HG02885 (cell line): Measurements from ENCODE around the gene TSHZ2.

Experiments used
- ATAC-seq: cut with Tn5 transposase; IDR thresholded peaks from one replicate; pipeline ENCODE4 v1.9.1; 2021; ENCODE audit warnings: mild to moderate bottlenecking; ENCODE audit not compliant: unreplicated experiment, poor library complexity

The TSHZ2 gene

GRCh38 chr20:53263554-53264438 is 291.6 kb downstream of the TSHZ2 start:
- no peak for ATAC-seq

DNA sequence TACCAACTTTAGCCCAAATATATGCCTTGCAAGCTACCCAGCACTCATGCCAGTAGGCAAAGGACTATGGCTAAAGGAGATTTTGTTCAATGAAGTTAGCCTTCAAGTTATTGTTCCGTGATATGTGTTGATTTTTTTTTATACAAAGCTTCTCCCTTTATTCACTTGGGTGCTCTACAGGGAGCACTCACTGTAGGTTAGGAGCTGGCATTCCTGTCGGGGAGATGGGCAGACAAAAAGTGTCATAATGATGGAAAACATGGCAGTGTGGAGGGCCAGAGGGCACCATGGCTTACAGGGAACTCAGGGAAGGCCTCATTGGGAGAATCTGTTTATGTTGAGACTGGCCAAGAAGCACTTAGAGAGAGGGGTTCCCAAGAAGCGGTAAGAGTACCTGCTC is 292.4 kb downstream of the TSHZ2 start:
- no peak for ATAC-seq

- ATAC-seq, result no peak
Observed at GRCh38 chr20:53265304-53265875, 293.2 kb downstream of the TSHZ2 start.

GRCh38 chr20:53269380-53269779 is 297.2 kb downstream of the TSHZ2 start:
- no peak for ATAC-seq

DNA sequence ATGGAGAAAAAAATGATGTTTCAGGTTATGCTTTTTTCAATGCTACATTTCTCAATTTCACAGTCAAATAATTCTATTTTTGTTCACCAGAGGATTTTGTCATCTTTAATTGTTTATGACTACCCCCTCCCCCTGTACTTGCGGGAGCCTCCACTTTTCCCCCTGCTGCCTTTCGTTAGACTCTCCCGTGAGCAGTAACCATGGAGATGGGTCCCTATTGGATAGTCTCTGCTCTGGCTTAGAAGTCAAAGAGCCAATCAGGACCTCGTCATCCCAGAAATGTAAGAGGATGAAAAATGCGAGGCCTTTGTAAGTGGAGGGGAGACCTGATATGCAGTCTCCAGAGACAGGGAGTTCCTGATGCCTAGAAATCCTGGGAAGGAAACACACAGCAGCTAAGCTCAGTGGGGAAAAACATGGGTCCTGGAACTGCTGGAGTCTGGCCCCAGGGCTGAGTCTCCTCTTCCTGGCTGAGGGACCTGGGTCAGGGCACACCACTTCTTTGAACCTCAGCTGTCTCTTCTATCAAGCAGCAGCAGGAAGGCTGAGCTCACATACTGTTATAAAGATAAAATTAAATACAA is 298.7 kb downstream of the TSHZ2 start:
- ATAC-seq, result no peak

DNA sequence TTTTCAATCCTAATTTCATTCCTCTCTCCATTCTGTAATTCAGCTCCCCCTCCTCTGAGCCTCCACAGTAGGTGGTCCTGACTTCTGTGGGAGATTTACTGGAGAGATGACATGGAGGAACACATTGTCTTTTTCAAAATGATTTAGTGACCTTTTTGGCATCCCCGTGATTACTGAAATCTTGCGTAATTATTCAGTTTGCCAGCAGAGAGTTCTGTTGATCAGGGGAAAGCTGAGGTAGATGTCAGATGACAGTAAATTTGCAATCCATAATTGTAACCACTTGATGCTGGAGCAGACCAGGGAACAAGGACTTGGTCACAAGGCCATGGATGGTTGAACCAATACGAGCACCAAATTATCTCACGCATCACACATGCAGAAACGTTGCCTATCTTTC is 302.2 kb downstream of the TSHZ2 start:
- ATAC-seq, result no peak

GRCh38 chr20:53274807-53275206 is 302.6 kb downstream of the TSHZ2 start:
- no peak for ATAC-seq

GRCh38 chr20:53276143-53276542 is 304.0 kb downstream of the TSHZ2 start:
- no peak for ATAC-seq

- ATAC-seq, result no peak
Observed at GRCh38 chr20:53278555-53278954, 306.4 kb downstream of the TSHZ2 start.

GRCh38 chr20:53279735-53280134 is 307.6 kb downstream of the TSHZ2 start:
- ATAC-seq, result no peak

- no peak for ATAC-seq
Observed at GRCh38 chr20:53281557-53282117, 309.5 kb downstream of the TSHZ2 start.

GRCh38 chr20:53282217-53282955 is 310.2 kb downstream of the TSHZ2 start:
- ATAC-seq, result no peak

DNA sequence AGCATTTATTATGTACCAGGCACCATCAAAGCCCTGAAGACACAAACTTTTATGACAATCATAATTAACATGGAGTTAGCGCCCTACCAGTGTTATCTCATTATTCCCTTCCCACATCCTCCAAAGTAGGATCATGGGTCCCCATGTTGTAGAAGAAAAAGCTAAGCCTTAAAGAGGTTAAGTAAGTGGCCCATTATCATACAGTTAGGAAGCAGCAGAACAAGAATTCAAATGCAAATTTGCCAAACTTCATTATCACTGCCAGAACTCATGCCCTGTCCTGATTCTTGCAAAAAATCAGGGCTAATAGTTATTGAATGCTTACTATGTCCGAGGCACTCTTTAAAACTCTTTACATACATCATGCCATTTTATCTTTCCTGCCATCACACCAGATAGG is 310.9 kb downstream of the TSHZ2 start:
- ATAC-seq, result no peak

DNA sequence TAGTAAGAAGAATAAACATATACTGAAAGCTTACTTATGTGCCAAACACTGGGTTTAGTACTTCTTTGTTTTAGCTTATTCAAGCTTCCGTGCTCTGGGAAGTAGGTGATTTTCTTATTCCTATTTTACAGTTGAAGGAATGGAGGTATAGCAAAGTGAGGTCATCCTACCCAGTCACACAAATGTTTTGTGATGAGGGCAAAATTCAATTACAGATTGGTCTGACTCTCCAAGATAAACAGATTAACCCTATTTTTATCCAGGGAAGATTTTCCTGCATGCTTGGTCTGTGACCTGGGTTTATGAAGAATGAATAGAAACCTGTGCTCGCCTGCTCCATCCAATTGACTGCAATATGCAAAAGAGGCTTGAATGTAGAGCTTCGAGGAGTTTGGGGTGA is 311.4 kb downstream of the TSHZ2 start:
- ATAC-seq, result no peak

- no peak for ATAC-seq
Observed at GRCh38 chr20:53284256-53284655, 312.1 kb downstream of the TSHZ2 start.

- ATAC-seq, result no peak
Observed at GRCh38 chr20:53284696-53285095, 312.5 kb downstream of the TSHZ2 start.

- ATAC-seq, result no peak
Observed at GRCh38 chr20:53287357-53288042, 315.3 kb downstream of the TSHZ2 start.

DNA sequence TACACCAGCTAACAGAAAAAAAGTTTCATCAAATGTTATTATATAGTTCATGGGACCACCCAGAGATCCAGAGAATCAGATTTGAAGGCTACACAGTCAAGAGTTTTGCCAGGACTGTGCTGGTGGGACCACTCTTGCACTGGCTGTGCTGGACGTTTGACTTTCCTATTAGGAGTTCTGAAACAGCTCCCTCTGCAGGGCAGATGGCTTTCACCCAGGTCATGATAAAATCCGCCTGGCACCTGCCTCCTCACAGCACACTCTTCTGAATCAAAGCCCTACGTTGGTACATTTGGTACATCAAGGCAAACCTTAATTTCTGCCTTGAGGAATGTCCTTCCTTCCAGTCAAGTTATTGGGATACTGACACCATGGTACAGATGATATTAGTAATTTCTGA is 319.4 kb downstream of the TSHZ2 start:
- ATAC-seq, result no peak

- ATAC-seq, result no peak
Observed at GRCh38 chr20:53292347-53292746, 320.2 kb downstream of the TSHZ2 start.

DNA sequence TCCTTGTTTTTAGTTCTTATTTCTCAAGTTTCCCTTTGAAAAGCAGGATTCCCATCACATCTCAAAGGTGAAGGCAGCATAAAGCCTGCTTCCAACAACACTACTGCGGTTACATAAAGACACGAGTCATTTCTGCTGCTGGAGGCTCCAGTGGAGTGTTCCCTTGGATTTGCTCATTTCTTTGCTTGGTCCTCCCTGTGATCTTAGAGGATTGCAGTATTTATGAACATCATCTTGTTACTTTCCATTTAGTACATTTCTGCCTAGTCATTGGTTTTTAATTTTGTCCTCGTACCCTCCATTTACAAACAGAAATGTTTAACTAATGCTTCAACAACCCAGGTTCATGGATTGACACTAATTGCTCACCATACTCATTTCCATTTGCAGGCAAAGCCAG is 322.6 kb downstream of the TSHZ2 start:
- ATAC-seq, result no peak
